HCT116 (cell line): Measurements from ENCODE around the gene KSR2. TPM values are rescaled to one million over a fixed set of nuclear protein-coding genes. Genes with fewer than 3 reads are reported as not detected.

Experiments used
- ATAC-seq: fragments of 200-7000 bp; cut with Tn5 transposase; 2 replicates; pipeline ENCODE4 v1.9.1; 2020; ENCODE audit warnings: mild to moderate bottlenecking, moderate library complexity
- BruUV-seq: library from RNA; stranded (reverse); fragments of 400-500 nt; replicated peaks from 2 replicates; lab custom pipeline; 2021; lab: Mats Ljungman, UMichigan
- CTCF ChIA-PET: fragments of 300-600 bp; sonication (Branson Sonifier 250); formaldehyde crosslinking; loops from one replicate; lab custom pipeline; 2021; ENCODE audit warnings: antibody characterized with exemption; lab: Charles Lee
- POLR2A ChIA-PET: fragments of 300-600, 350-600 bp; sonication (Branson Sonifier 250); formaldehyde crosslinking; loops from one replicate; lab custom pipeline; 2021; ENCODE audit warnings: antibody characterized with exemption; lab: Charles Lee
- RAD21 ChIA-PET, 2 experiments: fragments of 300-600 bp; sonication (Branson Sonifier 250); formaldehyde crosslinking; loops; one replicate each; lab custom pipeline; 2023; ENCODE audit warnings: low total read pairs in 2 of 2; ENCODE audit not compliant: uncharacterized antibody in 2 of 2, unreplicated experiment in 2 of 2, low non-redundant PET in 1 of 2; lab: Charles Lee
- DNase-seq: peaks from one replicate; pipeline ENCODE4 v3.0.0-alpha.2; 2010; ENCODE audit warnings: low read depth, low spot score
- H2AFZ ChIP-seq: fragments of 200-600 bp; shearing (Covaris generic), sonication (generic); 2 replicates; pipeline ENCODE4 v1.6.1; 2017; ENCODE audit warnings: low read depth, mixed run types, mixed read lengths, antibody characterized with exemption, low read length; ENCODE audit not compliant: poor library complexity, severe bottlenecking
- H3K27ac ChIP-seq: 2 replicates; pipeline ENCODE4 v1.5.1; 2012; ENCODE audit warnings: low read depth, low read length
- H3K27me3 ChIP-seq: fragments of 200-600 bp; sonication (generic); 2 replicates; pipeline ENCODE4 v1.6.1; 2016; ENCODE audit warnings: mixed run types, low read length, mixed read lengths; ENCODE audit not compliant: insufficient read depth
- H3K36me3 ChIP-seq, 2 experiments: fragments of 200-500 bp in 1 of 2; fragments of 200-600 bp in 1 of 2; sonication (Bioruptor generic) in 1 of 2; sonication (generic) in 1 of 2; 2 replicates each; pipeline versions ENCODE4 v1.5.1 to v1.6.1; 2014 to 2016; ENCODE audit warnings: low read length in 2 of 2, inconsistent platforms in 1 of 2, mixed read lengths in 1 of 2, mixed run types in 1 of 2; ENCODE audit not compliant: insufficient read depth in 2 of 2, control insufficient read depth in 1 of 2
- H3K4me1 ChIP-seq, 2 experiments: fragments of 200-600 bp in 1 of 2; sonication (generic) in 1 of 2; 2 replicates each; pipeline versions ENCODE4 v1.5.1 to v1.6.1; 2012 to 2017; ENCODE audit warnings: low read length in 2 of 2, inconsistent platforms in 1 of 2, mild to moderate bottlenecking in 1 of 2, mixed read lengths in 1 of 2, mixed run types in 1 of 2, moderate library complexity in 1 of 2; ENCODE audit not compliant: insufficient read depth in 2 of 2, control insufficient read depth in 1 of 2
- H3K4me2 ChIP-seq: fragments of 200-600 bp; sonication (generic); 2 replicates; pipeline ENCODE4 v1.6.1; 2017; ENCODE audit warnings: mixed run types, low read length, mixed read lengths
- H3K4me3 ChIP-seq, 2 experiments: fragments of 200-600 bp in 1 of 2; sonication (generic) in 1 of 2; replicated peaks in 1 of 2; 2 replicates each; pipeline ENCODE4 v1.5.1; 2011 to 2016; ENCODE audit warnings: low read length in 2 of 2, control low read depth in 1 of 2, low read depth in 1 of 2, mild to moderate bottlenecking in 1 of 2, mixed read lengths in 1 of 2, mixed run types in 1 of 2
- H3K79me2 ChIP-seq: fragments of 200-600 bp; sonication (generic); 2 replicates; pipeline ENCODE4 v1.6.1; 2017; ENCODE audit warnings: mild to moderate bottlenecking, mixed run types, low read length, moderate library complexity, mixed read lengths; ENCODE audit not compliant: insufficient read depth
- H3K9ac ChIP-seq: fragments of 200-600 bp; sonication (generic); 2 replicates; pipeline ENCODE4 v1.6.1; 2016; ENCODE audit warnings: low read length, mixed read lengths
- H3K9me2 ChIP-seq: fragments of 200-600 bp; sonication (generic), shearing (Covaris generic); 2 replicates; pipeline ENCODE4 v1.6.1; 2017; ENCODE audit warnings: mixed run types, mild to moderate bottlenecking, moderate library complexity; ENCODE audit not compliant: insufficient read depth
- H3K9me3 ChIP-seq, 2 experiments: fragments of 200-500 bp in 1 of 2; fragments of 200-600 bp in 1 of 2; sonication (Bioruptor generic) in 1 of 2; sonication (generic) in 1 of 2; 2 replicates each; pipeline ENCODE4 v1.6.1; 2014 to 2017; ENCODE audit warnings: low read length in 2 of 2, mixed read lengths in 2 of 2, inconsistent platforms in 1 of 2, low read depth in 1 of 2, mild to moderate bottlenecking in 1 of 2, mixed run types in 1 of 2, moderate library complexity in 1 of 2; ENCODE audit not compliant: control insufficient read depth in 1 of 2, insufficient read depth in 1 of 2
- H4K20me1 ChIP-seq: fragments of 200-600 bp; sonication (generic), shearing (Covaris generic); 2 replicates; pipeline ENCODE4 v1.6.1; 2017; ENCODE audit warnings: mixed run types, mild to moderate bottlenecking, moderate library complexity; ENCODE audit not compliant: insufficient read depth
- CEBPB ChIP-seq: IDR thresholded peaks from 2 replicates; pipeline ENCODE4 v1.6.1; 2012; ENCODE audit warnings: low read depth
- EGR1 ChIP-seq: IDR thresholded peaks from 2 replicates; pipeline ENCODE4 v1.6.1; 2012; ENCODE audit warnings: low read depth
- ELF1 ChIP-seq: IDR thresholded peaks from 2 replicates; pipeline ENCODE4 v1.6.1; 2012; ENCODE audit warnings: low read depth, borderline replicate concordance
- EZH2 ChIP-seq: fragments of 200-600 bp; sonication (generic); IDR thresholded peaks from 2 replicates; pipeline ENCODE4 v1.6.1; 2017; ENCODE audit warnings: antibody characterized with exemption, mixed run types
- POLR2A ChIP-seq: IDR thresholded peaks from 2 replicates; pipeline ENCODE4 v1.7.0; 2011; ENCODE audit warnings: borderline replicate concordance; ENCODE audit not compliant: insufficient read depth, insufficient read length; ENCODE audit errors: extremely low read depth
- POLR2AphosphoS5 ChIP-seq: IDR thresholded peaks from 2 replicates; pipeline ENCODE4 v1.6.1; 2011; ENCODE audit warnings: mild to moderate bottlenecking, low read depth, low read length, moderate library complexity
- RAD21 ChIP-seq: IDR thresholded peaks from 2 replicates; pipeline ENCODE4 v1.6.1; 2012; ENCODE audit warnings: low read depth, mild to moderate bottlenecking
- SIN3A ChIP-seq: IDR thresholded peaks from 2 replicates; pipeline ENCODE4 v1.6.1; 2012; ENCODE audit warnings: low read depth
- SRF ChIP-seq: IDR thresholded peaks from 2 replicates; pipeline ENCODE4 v1.6.1; 2012; ENCODE audit warnings: low read depth
- YY1 ChIP-seq: IDR thresholded peaks from 2 replicates; pipeline ENCODE4 v1.6.1; 2011; ENCODE audit warnings: low read length, low read depth, moderate library complexity, mild to moderate bottlenecking; ENCODE audit not compliant: insufficient replicate concordance; ENCODE audit errors: extremely low read depth
- intact Hi-C: fragments of 100-400 bp; cut with micrococcal nuclease; formaldehyde crosslinking; loops from 2 replicates; pipeline ENCODE4 v1.10.0; 2022
- total RNA-seq: library from RNA; stranded (reverse); gene quantifications from one replicate; pipeline ENCODE4 v1.2.1, GENCODE V29; 2021; ENCODE audit not compliant: unreplicated experiment
- TF ChIP-seq, protein P1 (sequence below), 3 experiments: fragments of 200-600 bp in 1 of 3; sonication (generic) in 1 of 3; IDR thresholded peaks in 2 of 3; conservative IDR thresholded peaks in 1 of 3; 2 replicates each; pipeline ENCODE4 v1.5.1; 2012 to 2017; ENCODE audit warnings: low read depth in 2 of 3, low read length in 2 of 3, antibody characterized with exemption in 1 of 3, borderline replicate concordance in 1 of 3, control low read depth in 1 of 3, mild to moderate bottlenecking in 1 of 3, mixed read lengths in 1 of 3, mixed run types in 1 of 3, moderate library complexity in 1 of 3; ENCODE audit not compliant: insufficient read depth in 1 of 3
- TF ChIP-seq, protein P2 (sequence below): IDR thresholded peaks from 2 replicates; pipeline ENCODE4 v1.6.1; 2012; ENCODE audit warnings: low read depth
- TF ChIP-seq, protein P3 (sequence below): IDR thresholded peaks from 2 replicates; pipeline ENCODE4 v1.6.1; 2011; ENCODE audit warnings: mild to moderate bottlenecking, low read length, moderate library complexity; ENCODE audit not compliant: insufficient replicate concordance; ENCODE audit errors: extremely low read depth

Gene KSR2
- total RNA-seq, 1 experiment from 2014 or later = 10.1 TPM

DNA sequence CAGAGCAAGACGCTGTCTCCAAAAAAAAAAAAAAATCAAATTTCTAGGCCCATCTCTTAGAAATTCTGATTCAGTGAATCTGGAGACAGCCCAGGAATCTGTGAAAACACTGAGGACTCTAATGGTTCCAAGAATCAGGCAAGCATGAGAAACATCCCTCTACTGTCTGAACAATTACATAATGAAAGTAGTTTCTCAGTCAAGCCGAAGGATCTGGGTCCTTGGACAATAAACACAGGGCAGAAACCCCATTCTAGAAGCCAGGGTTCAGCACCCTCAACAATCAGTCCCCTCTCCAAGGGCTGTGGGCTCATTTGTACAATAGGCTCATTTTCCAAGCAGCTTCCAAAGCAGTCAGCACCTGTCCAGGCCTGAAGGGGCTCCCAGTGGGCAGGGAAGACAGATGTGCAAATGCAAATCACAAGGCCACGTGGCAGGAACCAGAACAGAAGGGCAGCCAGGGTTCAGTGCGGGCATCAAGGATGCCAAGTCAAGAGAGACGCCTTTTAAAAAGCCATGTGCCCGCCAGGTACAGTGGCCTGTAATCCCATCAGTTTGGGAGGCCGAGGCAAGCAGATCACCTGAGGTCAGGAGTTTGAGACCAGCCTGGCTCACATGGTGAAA, 96.1 kb downstream of the KSR2 start:
- no peaks in the 10 kb centered on the region for H3K9me2 ChIP-seq
- H2AFZ ChIP-seq = no peak overlapping the region
- no peak overlapping the region for H3K4me2 ChIP-seq
- intact Hi-C loops = loop anchor here (10.0 kb wide), 1 partner anchor 262 kb away; the partner anchor contains the start of gene PEBP1
- peaks cover 0 to 2% of the 10 kb centered on the region in 2 experiments; a peak in 1 of 4 replicates for H3K9me3 ChIP-seq
- TF ChIP-seq SRF (no peak), RAD21 (no peak), POLR2A (no peak), POLR2AphosphoS5 (no peak), EZH2 (no peak), ELF1 (no peak), CEBPB (no peak), SIN3A (no peak), YY1 (no peak), EGR1 (no peak)
- TF ChIP-seq, protein P1, sequence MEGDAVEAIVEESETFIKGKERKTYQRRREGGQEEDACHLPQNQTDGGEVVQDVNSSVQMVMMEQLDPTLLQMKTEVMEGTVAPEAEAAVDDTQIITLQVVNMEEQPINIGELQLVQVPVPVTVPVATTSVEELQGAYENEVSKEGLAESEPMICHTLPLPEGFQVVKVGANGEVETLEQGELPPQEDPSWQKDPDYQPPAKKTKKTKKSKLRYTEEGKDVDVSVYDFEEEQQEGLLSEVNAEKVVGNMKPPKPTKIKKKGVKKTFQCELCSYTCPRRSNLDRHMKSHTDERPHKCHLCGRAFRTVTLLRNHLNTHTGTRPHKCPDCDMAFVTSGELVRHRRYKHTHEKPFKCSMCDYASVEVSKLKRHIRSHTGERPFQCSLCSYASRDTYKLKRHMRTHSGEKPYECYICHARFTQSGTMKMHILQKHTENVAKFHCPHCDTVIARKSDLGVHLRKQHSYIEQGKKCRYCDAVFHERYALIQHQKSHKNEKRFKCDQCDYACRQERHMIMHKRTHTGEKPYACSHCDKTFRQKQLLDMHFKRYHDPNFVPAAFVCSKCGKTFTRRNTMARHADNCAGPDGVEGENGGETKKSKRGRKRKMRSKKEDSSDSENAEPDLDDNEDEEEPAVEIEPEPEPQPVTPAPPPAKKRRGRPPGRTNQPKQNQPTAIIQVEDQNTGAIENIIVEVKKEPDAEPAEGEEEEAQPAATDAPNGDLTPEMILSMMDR (IDR thresholded peaks at IDR 0.05 in 2 of 3, conservative IDR thresholded peaks at IDR 0.05 in 1 of 3; ENCODE audit: borderline replicate concordance in 1 of 3, insufficient read depth in 1 of 3, low read depth in 2 of 3, low read length in 2 of 3) = no peak
- TF ChIP-seq, protein P2, sequence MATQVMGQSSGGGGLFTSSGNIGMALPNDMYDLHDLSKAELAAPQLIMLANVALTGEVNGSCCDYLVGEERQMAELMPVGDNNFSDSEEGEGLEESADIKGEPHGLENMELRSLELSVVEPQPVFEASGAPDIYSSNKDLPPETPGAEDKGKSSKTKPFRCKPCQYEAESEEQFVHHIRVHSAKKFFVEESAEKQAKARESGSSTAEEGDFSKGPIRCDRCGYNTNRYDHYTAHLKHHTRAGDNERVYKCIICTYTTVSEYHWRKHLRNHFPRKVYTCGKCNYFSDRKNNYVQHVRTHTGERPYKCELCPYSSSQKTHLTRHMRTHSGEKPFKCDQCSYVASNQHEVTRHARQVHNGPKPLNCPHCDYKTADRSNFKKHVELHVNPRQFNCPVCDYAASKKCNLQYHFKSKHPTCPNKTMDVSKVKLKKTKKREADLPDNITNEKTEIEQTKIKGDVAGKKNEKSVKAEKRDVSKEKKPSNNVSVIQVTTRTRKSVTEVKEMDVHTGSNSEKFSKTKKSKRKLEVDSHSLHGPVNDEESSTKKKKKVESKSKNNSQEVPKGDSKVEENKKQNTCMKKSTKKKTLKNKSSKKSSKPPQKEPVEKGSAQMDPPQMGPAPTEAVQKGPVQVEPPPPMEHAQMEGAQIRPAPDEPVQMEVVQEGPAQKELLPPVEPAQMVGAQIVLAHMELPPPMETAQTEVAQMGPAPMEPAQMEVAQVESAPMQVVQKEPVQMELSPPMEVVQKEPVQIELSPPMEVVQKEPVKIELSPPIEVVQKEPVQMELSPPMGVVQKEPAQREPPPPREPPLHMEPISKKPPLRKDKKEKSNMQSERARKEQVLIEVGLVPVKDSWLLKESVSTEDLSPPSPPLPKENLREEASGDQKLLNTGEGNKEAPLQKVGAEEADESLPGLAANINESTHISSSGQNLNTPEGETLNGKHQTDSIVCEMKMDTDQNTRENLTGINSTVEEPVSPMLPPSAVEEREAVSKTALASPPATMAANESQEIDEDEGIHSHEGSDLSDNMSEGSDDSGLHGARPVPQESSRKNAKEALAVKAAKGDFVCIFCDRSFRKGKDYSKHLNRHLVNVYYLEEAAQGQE = no peak
- TF ChIP-seq, protein P3, sequence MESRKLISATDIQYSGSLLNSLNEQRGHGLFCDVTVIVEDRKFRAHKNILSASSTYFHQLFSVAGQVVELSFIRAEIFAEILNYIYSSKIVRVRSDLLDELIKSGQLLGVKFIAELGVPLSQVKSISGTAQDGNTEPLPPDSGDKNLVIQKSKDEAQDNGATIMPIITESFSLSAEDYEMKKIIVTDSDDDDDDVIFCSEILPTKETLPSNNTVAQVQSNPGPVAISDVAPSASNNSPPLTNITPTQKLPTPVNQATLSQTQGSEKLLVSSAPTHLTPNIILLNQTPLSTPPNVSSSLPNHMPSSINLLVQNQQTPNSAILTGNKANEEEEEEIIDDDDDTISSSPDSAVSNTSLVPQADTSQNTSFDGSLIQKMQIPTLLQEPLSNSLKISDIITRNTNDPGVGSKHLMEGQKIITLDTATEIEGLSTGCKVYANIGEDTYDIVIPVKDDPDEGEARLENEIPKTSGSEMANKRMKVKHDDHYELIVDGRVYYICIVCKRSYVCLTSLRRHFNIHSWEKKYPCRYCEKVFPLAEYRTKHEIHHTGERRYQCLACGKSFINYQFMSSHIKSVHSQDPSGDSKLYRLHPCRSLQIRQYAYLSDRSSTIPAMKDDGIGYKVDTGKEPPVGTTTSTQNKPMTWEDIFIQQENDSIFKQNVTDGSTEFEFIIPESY = no peak
- no peaks in the 10 kb centered on the region for H3K36me3 ChIP-seq
- H3K4me3 ChIP-seq = no peak overlapping the region
- ATAC-seq (no peak), DNase-seq (no peak)
- CTCF ChIA-PET = interaction anchor here (1.2 to 4.2 kb wide), 3 partner anchors 15 to 248 kb away, joined by 4 to 62 read pairs (median 19); no protein-coding TSS in a partner anchor
- POLR2A ChIA-PET = no interaction called here
- H3K4me1 ChIP-seq = peaks cover 3 to 14% of the 10 kb centered on the region in 2 experiments; a peak in 3 of 4 replicates
- H3K79me2 ChIP-seq = no peaks in the 10 kb centered on the region
- no peak overlapping the region for H3K27ac ChIP-seq
- no peaks in the 10 kb centered on the region for H3K27me3 ChIP-seq
- BruUV-seq = no TSS peak
- RAD21 ChIA-PET = no interaction called here
- H3K9ac ChIP-seq = no peak overlapping the region
- no peaks in the 10 kb centered on the region for H4K20me1 ChIP-seq
